HepG2 (cell line): ENCODE measurements around the gene WDR48. TPM values are rescaled to one million over a fixed set of nuclear protein-coding genes. Genes with fewer than 3 reads are reported as not detected.

Experiments used
- ATAD3A ChIP-seq: sonication (generic); formaldehyde crosslinking; IDR thresholded peaks from 2 replicates; pipeline ENCODE4 v1.4.0; 2020; ENCODE audit warnings: missing genetic modification reagents
- ATM ChIP-seq: fragments of 450-650 bp; IDR thresholded peaks from 2 replicates; pipeline ENCODE4 v1.7.1; 2017; ENCODE audit warnings: mild to moderate bottlenecking, borderline replicate concordance
- ELF1 ChIP-seq: sonication (generic); formaldehyde crosslinking; IDR thresholded peaks from 2 replicates; pipeline ENCODE4 v1.4.0; 2020; ENCODE audit warnings: missing genetic modification reagents
- GTF2F1 ChIP-seq: fragments of 150-350 bp; IDR thresholded peaks from 2 replicates; pipeline ENCODE4 v1.6.1; 2014; ENCODE audit warnings: low read length
- RXRA ChIP-seq: sonication (generic); formaldehyde crosslinking; IDR thresholded peaks from 2 replicates; pipeline ENCODE4 v1.5.1; 2020; ENCODE audit warnings: missing genetic modification reagents
- THYN1 ChIP-seq: sonication (generic); formaldehyde crosslinking; IDR thresholded peaks from 2 replicates; pipeline ENCODE4 v1.8.1; 2023; ENCODE audit warnings: low read depth, mild to moderate bottlenecking, moderate library complexity, missing genetic modification reagents, borderline replicate concordance
- TRIM24 ChIP-seq: sonication (generic); formaldehyde crosslinking; IDR thresholded peaks from 2 replicates; pipeline ENCODE4 v1.8.0; 2022; ENCODE audit warnings: mild to moderate bottlenecking, missing genetic modification reagents
- WIZ ChIP-seq: sonication (generic); formaldehyde crosslinking; IDR thresholded peaks from 2 replicates; pipeline ENCODE4 v1.5.1; 2020; ENCODE audit warnings: mild to moderate bottlenecking, missing genetic modification reagents
- ZNF776 ChIP-seq: sonication (generic); formaldehyde crosslinking; IDR thresholded peaks from 2 replicates; pipeline ENCODE4 v1.4.0; 2020; ENCODE audit warnings: mild to moderate bottlenecking, missing genetic modification reagents
- polyA plus RNA-seq, 8 experiments: library from polyadenylated mRNA; depleted of rRNA in 3 of 8; stranded (reverse) in 7 of 8; unstranded in 1 of 8; fragments of >200 nt; fragmentation: Illumina TruSeq in 4 of 8; extraction: Trizol in 4 of 8; gene quantifications; 2 replicates each; pipeline versions ENCODE4 v1.2.1 to v1.2.3, GENCODE V29; 2011 to 2016; ENCODE audit warnings: low read depth in 4 of 8, missing spikeins in 1 of 8, mixed read lengths in 1 of 8; ENCODE audit not compliant: insufficient read depth in 1 of 8
- total RNA-seq, 5 experiments: library from RNA; depleted of rRNA; stranded (reverse); fragments of >200 nt; fragmentation: Illumina TruSeq; extraction: Trizol; gene quantifications; 2 replicates each; pipeline ENCODE4 v1.2.3, GENCODE V29; 2016; ENCODE audit warnings: low read depth in 1 of 5
- TF ChIP-seq, protein P1 (sequence below): IDR thresholded peaks from 2 replicates; pipeline ENCODE4 v1.4.0; 2020; ENCODE audit warnings: mild to moderate bottlenecking, missing genetic modification reagents
- TF ChIP-seq, protein P2 (sequence below): sonication (generic); formaldehyde crosslinking; conservative IDR thresholded peaks from 2 replicates; pipeline ENCODE4 v1.4.0; 2020; ENCODE audit warnings: missing genetic modification reagents
- TF ChIP-seq, protein P3 (sequence below): sonication (generic); formaldehyde crosslinking; IDR thresholded peaks from 2 replicates; pipeline ENCODE4 v1.9.0; 2021; ENCODE audit warnings: missing genetic modification reagents, borderline replicate concordance
- TF ChIP-seq, protein P4 (sequence below): sonication (generic); formaldehyde crosslinking; conservative IDR thresholded peaks from 2 replicates; pipeline ENCODE4 v1.4.0; 2020; ENCODE audit warnings: mild to moderate bottlenecking, missing genetic modification reagents, moderate library complexity

The WDR48 gene
- total and polyA plus RNA-seq, 2 of the 13 experiments (the other 11 are each of a cell fraction or from before 2014, with no cell fraction given): 29.2 to 31.2 TPM

DNA sequence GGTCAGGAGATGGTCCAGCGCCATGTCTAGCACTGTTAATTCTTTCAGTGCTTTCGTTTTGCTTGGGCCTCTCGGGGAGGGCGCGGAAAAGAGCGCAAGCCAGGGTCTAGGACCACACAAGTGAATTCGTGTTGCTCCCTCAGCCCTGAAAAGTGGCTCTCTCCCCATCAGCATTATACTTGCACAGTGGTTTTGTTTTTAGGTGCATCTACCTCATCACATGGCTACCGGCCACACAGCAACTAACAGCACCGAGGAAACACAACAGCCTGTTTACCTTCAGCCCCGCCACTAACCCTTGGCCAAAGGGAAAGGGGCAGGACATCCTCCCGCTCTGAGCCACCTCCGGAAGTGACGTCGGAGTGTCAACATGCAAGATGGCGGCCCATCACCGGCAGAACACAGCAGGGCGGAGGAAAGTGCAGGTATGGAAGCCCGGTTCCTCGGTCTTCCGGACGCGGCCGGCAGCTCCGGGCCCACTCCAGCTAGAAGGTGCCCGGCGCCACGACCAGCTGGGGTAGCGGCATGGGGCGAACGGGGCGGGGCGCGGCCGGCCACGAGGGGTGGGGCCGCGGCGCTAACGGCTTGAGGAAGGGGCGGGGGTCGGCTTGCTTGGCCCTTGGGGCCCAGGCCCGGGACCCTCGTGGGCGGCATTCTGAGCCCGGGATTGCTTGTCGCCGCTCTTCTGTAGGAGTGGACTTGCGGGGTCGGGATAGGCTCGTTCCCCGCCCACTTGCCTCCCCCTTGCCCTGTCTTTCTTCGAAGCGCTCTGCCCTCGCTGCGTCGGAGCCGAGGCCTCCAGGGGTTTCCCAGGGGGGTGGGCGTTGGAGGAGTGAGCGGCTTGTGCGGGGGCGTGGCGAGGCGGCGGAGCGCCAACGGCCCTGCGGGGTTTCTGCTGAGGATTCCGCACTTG is at the start of gene WDR48, which contains the start of gene SCN11A (continued):
- TF ChIP-seq, protein P1, sequence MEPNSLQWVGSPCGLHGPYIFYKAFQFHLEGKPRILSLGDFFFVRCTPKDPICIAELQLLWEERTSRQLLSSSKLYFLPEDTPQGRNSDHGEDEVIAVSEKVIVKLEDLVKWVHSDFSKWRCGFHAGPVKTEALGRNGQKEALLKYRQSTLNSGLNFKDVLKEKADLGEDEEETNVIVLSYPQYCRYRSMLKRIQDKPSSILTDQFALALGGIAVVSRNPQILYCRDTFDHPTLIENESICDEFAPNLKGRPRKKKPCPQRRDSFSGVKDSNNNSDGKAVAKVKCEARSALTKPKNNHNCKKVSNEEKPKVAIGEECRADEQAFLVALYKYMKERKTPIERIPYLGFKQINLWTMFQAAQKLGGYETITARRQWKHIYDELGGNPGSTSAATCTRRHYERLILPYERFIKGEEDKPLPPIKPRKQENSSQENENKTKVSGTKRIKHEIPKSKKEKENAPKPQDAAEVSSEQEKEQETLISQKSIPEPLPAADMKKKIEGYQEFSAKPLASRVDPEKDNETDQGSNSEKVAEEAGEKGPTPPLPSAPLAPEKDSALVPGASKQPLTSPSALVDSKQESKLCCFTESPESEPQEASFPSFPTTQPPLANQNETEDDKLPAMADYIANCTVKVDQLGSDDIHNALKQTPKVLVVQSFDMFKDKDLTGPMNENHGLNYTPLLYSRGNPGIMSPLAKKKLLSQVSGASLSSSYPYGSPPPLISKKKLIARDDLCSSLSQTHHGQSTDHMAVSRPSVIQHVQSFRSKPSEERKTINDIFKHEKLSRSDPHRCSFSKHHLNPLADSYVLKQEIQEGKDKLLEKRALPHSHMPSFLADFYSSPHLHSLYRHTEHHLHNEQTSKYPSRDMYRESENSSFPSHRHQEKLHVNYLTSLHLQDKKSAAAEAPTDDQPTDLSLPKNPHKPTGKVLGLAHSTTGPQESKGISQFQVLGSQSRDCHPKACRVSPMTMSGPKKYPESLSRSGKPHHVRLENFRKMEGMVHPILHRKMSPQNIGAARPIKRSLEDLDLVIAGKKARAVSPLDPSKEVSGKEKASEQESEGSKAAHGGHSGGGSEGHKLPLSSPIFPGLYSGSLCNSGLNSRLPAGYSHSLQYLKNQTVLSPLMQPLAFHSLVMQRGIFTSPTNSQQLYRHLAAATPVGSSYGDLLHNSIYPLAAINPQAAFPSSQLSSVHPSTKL (CRISPR knock-in tag): 0 out of 2 replicates have a peak, but pooled peaks have one; percentile 8
- TF ChIP-seq WIZ (peak; percentile 93; the same call in 1 of the 2 replicates), TRIM24 (CRISPR knock-in tag) (no peak), ELF1 (CRISPR knock-in tag) (peak; percentile 74), GTF2F1 (no peak; the same call in 1 of the 2 replicates), ATM (no peak), THYN1 (no peak), ATAD3A (CRISPR knock-in tag) (0 out of 2 replicates have a peak, but pooled peaks have one; percentile 35), RXRA (CRISPR knock-in tag) (no peak), ZNF776 (CRISPR knock-in tag) (peak; percentile 36; the same call in 1 of the 2 replicates)
- TF ChIP-seq, protein P2, sequence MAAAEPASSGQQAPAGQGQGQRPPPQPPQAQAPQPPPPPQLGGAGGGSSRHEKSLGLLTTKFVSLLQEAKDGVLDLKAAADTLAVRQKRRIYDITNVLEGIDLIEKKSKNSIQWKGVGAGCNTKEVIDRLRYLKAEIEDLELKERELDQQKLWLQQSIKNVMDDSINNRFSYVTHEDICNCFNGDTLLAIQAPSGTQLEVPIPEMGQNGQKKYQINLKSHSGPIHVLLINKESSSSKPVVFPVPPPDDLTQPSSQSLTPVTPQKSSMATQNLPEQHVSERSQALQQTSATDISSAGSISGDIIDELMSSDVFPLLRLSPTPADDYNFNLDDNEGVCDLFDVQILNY: 0 out of 2 replicates have a peak, but pooled peaks have one; percentile 36
- TF ChIP-seq, protein P3, sequence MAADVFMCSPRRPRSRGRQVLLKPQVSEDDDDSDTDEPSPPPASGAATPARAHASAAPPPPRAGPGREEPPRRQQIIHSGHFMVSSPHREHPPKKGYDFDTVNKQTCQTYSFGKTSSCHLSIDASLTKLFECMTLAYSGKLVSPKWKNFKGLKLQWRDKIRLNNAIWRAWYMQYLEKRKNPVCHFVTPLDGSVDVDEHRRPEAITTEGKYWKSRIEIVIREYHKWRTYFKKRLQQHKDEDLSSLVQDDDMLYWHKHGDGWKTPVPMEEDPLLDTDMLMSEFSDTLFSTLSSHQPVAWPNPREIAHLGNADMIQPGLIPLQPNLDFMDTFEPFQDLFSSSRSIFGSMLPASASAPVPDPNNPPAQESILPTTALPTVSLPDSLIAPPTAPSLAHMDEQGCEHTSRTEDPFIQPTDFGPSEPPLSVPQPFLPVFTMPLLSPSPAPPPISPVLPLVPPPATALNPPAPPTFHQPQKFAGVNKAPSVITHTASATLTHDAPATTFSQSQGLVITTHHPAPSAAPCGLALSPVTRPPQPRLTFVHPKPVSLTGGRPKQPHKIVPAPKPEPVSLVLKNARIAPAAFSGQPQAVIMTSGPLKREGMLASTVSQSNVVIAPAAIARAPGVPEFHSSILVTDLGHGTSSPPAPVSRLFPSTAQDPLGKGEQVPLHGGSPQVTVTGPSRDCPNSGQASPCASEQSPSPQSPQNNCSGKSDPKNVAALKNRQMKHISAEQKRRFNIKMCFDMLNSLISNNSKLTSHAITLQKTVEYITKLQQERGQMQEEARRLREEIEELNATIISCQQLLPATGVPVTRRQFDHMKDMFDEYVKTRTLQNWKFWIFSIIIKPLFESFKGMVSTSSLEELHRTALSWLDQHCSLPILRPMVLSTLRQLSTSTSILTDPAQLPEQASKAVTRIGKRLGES (CRISPR knock-in tag): no peak
- TF ChIP-seq, protein P4, sequence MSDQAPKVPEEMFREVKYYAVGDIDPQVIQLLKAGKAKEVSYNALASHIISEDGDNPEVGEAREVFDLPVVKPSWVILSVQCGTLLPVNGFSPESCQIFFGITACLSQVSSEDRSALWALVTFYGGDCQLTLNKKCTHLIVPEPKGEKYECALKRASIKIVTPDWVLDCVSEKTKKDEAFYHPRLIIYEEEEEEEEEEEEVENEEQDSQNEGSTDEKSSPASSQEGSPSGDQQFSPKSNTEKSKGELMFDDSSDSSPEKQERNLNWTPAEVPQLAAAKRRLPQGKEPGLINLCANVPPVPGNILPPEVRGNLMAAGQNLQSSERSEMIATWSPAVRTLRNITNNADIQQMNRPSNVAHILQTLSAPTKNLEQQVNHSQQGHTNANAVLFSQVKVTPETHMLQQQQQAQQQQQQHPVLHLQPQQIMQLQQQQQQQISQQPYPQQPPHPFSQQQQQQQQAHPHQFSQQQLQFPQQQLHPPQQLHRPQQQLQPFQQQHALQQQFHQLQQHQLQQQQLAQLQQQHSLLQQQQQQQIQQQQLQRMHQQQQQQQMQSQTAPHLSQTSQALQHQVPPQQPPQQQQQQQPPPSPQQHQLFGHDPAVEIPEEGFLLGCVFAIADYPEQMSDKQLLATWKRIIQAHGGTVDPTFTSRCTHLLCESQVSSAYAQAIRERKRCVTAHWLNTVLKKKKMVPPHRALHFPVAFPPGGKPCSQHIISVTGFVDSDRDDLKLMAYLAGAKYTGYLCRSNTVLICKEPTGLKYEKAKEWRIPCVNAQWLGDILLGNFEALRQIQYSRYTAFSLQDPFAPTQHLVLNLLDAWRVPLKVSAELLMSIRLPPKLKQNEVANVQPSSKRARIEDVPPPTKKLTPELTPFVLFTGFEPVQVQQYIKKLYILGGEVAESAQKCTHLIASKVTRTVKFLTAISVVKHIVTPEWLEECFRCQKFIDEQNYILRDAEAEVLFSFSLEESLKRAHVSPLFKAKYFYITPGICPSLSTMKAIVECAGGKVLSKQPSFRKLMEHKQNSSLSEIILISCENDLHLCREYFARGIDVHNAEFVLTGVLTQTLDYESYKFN (CRISPR knock-in tag): peak; percentile 63
